Activated CD8-positive, alpha-beta memory T cell treated with anti-CD3 and anti-CD28 coated beads for 36 hours (primary cell): ENCODE data around the gene SLC16A8. TPM values are rescaled to one million over a fixed set of nuclear protein-coding genes. Genes with fewer than 3 reads are reported as not detected.

Experiments
- CTCF ChIA-PET: fragments of 350-600 bp; sonication (Branson Sonifier 250); formaldehyde crosslinking; loops from one replicate; lab custom pipeline; 2021; ENCODE audit warnings: antibody characterized with exemption; lab: Charles Lee
- POLR2A ChIA-PET: fragments of 350-600 bp; sonication (Branson Sonifier 250); formaldehyde crosslinking; loops from one replicate; lab custom pipeline; 2021; ENCODE audit warnings: antibody characterized with exemption; lab: Charles Lee
- total RNA-seq, 2 experiments: library from RNA; stranded (reverse); gene quantifications; one replicate each; pipeline ENCODE4 v1.2.3, GENCODE V29; 2021

SLC16A8 gene
- total RNA-seq, 2 experiments from 2014 or later, result 0.10 TPM; not detected in 1

GRCh38 chr22:38077096-38077495 lies 6.9 kb downstream of the SLC16A8 start:
- CTCF ChIA-PET, result no interaction called here
- POLR2A ChIA-PET, result no interaction called here

DNA sequence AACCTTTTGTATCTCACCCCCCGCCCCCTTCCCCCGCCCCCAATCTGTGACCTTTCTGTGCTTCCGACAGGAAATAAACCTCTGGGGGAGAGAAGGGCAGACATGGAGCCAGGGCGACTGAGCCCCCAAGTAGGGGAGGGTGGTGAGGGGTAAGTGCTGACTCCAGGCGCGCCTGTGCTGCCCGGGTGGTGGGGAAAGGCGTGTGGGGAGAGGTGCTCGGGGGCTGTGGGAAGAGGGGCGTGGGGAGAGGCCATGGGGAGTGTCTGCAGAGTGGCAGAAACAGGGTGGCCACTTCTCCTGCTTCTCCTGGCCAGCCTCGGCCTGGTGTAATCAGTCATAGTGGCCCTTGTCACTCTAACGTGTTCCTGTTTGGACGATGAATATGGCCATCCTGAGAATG lies 8.0 kb downstream of the SLC16A8 start:
- POLR2A ChIA-PET, result no interaction called here
- CTCF ChIA-PET, result no interaction called here

GRCh38 chr22:38075105-38075825 lies 8.7 kb downstream of the SLC16A8 start:
- ChIA-PET POLR2A (no interaction called here), CTCF (no interaction called here)

GRCh38 chr22:38074181-38075104 lies 9.5 kb downstream of the SLC16A8 start:
- POLR2A ChIA-PET, result no interaction called here
- CTCF ChIA-PET, result no interaction called here

GRCh38 chr22:38073150-38074130 lies 10.5 kb downstream of the SLC16A8 start:
- POLR2A ChIA-PET, result no interaction called here
- CTCF ChIA-PET, result no interaction called here

GRCh38 chr22:38072322-38073149 lies 11.4 kb downstream of the SLC16A8 start:
- POLR2A ChIA-PET, result no interaction called here
- CTCF ChIA-PET, result interaction anchor here (2.0 kb wide), 1 partner anchor 42 kb away, joined by 6 read pairs; no protein-coding TSS in a partner anchor

DNA sequence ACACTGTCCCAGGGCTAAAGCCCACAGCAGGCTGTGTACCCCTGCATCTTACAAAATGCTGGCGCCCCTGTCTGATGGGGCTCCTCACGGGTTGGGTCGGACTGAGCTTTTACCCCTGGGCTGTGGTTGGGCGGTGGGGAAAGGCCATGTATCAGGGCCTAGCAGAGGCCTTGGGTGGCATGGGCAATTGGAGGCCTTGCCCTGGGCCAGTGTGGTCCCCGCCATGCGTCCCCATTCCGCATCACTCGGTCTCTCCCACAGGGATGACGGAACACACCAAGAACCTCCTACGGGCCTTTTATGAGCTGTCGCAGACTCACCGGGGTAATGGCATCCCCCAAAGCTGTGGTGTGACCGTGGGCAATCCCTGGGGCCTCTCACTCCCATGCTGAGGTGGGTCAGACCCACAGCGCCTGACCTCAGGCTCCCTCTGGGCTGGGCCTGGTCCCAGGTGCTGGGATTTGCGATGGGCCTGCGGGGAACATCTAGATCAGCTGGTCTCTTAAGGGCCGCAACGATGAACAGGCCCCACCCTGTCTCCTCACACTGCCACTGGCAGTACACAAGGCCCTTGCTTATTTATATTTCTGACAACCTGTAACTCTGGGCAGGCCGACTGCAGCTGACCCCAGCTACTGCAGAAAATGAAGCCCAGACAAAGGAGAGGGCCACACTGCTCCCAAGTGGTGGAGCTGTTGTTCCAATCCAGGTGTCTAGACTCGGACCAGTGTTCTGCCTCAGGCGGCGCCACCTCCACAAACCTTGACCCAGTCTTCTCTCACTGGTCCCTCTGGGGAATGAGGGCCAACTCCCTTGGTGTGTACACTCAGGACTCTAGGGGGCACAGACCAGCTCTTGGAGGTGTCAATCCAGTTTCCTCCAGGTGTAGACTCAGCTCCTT lies 12.3 kb downstream of the SLC16A8 start:
- CTCF ChIA-PET, result interaction anchor here (1.5 to 2.0 kb wide), 2 partner anchors 19 to 43 kb away, joined by 6 read pairs; no protein-coding TSS in a partner anchor
- POLR2A ChIA-PET, result no interaction called here

GRCh38 chr22:38070250-38070921 lies 13.6 kb downstream of the SLC16A8 start:
- POLR2A ChIA-PET, result no interaction called here

GRCh38 chr22:38069372-38070249 lies 14.4 kb downstream of the SLC16A8 start:
- ChIA-PET POLR2A (no interaction called here), CTCF (interaction anchor here (1.3 kb wide), 1 partner anchor 17 kb away, joined by 6 read pairs; no protein-coding TSS in a partner anchor)

More at GRCh38 chr22:38070250-38070921, 13.6 kb downstream of the SLC16A8 start:
- CTCF ChIA-PET, result interaction anchor here (1.3 to 2.0 kb wide), 3 partner anchors 18 to 44 kb away, joined by 6 read pairs; no protein-coding TSS in a partner anchor

GRCh38 chr22:38068641-38069371 lies 15.2 kb downstream of the SLC16A8 start:
- ChIA-PET CTCF (interaction anchor here (1.2 to 1.3 kb wide), 2 partner anchors 17 kb away, joined by 5 to 6 read pairs; no protein-coding TSS in a partner anchor), POLR2A (no interaction called here)

- ChIA-PET CTCF (interaction anchor here (1.2 kb wide), 1 partner anchor 16 kb away, joined by 5 read pairs; no protein-coding TSS in a partner anchor), POLR2A (no interaction called here)
Observed at GRCh38 chr22:38067761-38068360, 16.1 kb downstream of the SLC16A8 start.

DNA sequence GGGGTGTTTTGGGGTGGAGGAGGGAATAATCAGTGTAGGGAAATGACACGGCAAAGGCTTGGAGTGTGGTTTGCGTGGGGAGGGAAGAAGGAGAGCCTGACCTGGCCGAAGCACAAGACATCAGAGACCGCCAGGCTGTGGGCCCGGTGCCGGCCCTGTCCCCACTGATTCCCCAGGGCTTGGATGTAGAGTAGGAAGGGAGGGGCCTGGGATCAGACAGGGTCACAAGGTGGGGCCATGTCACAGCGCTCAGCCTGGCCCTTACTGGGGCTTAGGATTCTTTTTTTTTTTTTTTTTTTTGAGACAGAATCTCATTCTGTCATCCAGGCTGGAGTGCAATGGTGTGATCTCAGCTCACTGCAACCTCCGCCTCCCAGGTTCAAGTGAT lies 17.0 kb downstream of the SLC16A8 start:
- POLR2A ChIA-PET, result no interaction called here
- CTCF ChIA-PET, result no interaction called here

DNA sequence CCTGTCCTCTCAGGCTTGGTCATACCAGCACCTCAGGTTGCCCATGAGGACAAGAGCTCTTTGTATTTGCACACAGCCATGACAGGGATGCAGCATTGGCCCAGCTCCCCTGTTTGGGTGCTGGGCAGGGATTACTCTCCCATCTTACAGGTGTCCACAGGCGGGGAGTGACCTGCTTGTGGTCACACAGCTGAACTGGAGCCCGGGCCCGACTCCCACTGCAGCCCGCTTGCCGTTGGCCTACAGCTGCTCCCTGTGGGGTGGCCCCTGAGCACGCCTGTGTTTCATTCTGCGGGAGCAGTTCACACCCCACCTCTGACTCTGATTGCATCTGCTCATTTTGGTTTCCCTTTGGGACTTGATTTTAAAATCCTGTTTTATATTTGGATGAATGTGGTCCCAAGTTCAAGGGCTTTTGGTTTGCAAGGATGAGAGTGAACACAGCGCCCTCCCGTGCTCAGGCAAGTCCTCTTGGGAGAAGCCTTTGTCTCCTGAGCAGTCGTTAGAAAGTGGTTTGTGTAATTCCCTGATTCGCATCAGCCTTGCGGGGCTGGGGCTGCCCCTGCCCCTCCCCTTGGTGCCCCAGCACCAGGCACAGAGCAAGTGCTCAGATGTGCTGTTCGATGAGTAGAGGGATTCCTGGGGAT lies 17.5 kb downstream of the SLC16A8 start:
- ChIA-PET POLR2A (no interaction called here), CTCF (interaction anchor here (1.6 kb wide), 1 partner anchor 14 kb away, joined by 5 read pairs; no protein-coding TSS in a partner anchor)

GRCh38 chr22:38065539-38065938 lies 18.4 kb downstream of the SLC16A8 start:
- ChIA-PET POLR2A (no interaction called here), CTCF (interaction anchor here (1.6 kb wide), 1 partner anchor 13 kb away, joined by 5 read pairs; no protein-coding TSS in a partner anchor)
